SK-N-SH treated with all-trans-retinoic acid at 6 μM for 48 hours (cell line): ENCODE results near the gene PROKR1.

Source experiments
- ARNTL ChIP-seq: fragments of 450-650 bp; formaldehyde crosslinking; IDR thresholded peaks from 2 replicates; pipeline ENCODE4 v1.5.0; 2020; ENCODE audit warnings: low read depth, mild to moderate bottlenecking, moderate library complexity, borderline replicate concordance
- GLIS3 ChIP-seq: fragments of 250-450 bp; sonication (Bioruptor Pico); IDR thresholded peaks from 2 replicates; pipeline ENCODE4 v1.5.0; 2020; ENCODE audit warnings: mild to moderate bottlenecking, moderate library complexity
- PPARA ChIP-seq: fragments of 250-450 bp; sonication (Bioruptor Pico); IDR thresholded peaks from 2 replicates; pipeline ENCODE4 v1.5.0; 2020; ENCODE audit warnings: mild to moderate bottlenecking, borderline replicate concordance
- ZNF8 ChIP-seq: fragments of 450-650 bp; formaldehyde crosslinking; IDR thresholded peaks from 2 replicates; pipeline ENCODE4 v1.5.0; 2020; ENCODE audit warnings: mild to moderate bottlenecking, moderate library complexity

DNA sequence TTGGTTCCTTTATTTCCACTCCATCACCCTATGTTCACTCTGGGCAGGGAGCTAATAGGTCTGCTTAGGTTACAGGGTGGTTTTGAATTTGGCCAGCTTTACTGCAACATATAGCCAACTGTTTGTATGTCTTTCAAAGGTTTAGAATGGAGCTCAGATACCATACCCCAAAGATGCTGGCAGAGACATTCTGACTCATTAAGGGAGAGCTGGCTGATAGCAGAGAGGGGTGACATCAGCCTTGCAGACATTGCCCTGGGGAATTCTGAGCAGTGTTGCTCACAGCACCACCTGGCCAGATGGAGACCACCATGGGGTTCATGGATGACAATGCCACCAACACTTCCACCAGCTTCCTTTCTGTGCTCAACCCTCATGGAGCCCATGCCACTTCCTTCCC lies 2.1 kb downstream of the PROKR1 start:
- no peak for TF ChIP-seq PPARA (CRISPR knock-in tag)
- TF ChIP-seq GLIS3 (CRISPR knock-in tag) = no peak
- no peak for TF ChIP-seq ZNF8 (CRISPR knock-in tag)
- no peak for TF ChIP-seq ARNTL
